Liver (tissue), 2 donors: ENCODE data around the gene ECE1.

Experiments used
- FOXA1 ChIP-seq: IDR thresholded peaks from 2 replicates; pipeline ENCODE4 v1.6.1; 2016; ENCODE audit warnings: antibody characterized with exemption
- TF ChIP-seq, protein P1 (sequence below): fragments of 150-350 bp; IDR thresholded peaks from 2 replicates; pipeline ENCODE4 v1.5.1; 2017; ENCODE audit warnings: improper control_type of control experiment, low read depth, low read length; ENCODE audit not compliant: missing input control
- donor health status: healthy.

DNA sequence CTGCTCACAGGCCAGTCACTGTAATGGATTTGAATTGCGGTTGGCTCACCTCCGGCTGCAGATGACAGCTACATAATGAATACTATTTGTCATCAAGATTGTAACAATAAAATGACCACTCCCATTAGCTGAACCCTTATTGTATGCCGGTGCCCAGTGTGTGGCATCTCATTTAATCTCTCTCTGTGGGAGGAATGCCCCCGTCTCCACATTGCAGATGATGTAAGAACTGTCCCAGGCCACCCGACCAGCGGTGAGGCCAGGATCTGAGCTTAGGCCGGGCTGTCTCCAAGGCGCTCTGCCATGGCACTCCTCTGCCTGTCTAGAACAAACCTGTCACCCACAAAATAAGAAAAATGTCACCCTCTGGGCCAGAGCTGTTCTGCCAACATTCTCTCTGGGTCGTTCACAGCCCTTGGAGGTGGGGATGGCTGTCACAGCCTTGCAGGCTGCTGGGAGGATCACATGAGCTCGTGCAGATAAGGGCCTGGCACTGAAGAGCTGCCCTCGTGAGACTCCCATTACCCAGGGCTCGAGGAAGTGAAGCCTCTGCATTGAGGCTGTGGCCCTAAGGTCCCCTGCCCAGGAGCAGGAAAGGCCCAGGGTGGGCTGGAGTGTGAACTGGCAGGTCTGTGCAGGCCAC, 52.7 kb downstream of the ECE1 start:
- TF ChIP-seq, protein P1, sequence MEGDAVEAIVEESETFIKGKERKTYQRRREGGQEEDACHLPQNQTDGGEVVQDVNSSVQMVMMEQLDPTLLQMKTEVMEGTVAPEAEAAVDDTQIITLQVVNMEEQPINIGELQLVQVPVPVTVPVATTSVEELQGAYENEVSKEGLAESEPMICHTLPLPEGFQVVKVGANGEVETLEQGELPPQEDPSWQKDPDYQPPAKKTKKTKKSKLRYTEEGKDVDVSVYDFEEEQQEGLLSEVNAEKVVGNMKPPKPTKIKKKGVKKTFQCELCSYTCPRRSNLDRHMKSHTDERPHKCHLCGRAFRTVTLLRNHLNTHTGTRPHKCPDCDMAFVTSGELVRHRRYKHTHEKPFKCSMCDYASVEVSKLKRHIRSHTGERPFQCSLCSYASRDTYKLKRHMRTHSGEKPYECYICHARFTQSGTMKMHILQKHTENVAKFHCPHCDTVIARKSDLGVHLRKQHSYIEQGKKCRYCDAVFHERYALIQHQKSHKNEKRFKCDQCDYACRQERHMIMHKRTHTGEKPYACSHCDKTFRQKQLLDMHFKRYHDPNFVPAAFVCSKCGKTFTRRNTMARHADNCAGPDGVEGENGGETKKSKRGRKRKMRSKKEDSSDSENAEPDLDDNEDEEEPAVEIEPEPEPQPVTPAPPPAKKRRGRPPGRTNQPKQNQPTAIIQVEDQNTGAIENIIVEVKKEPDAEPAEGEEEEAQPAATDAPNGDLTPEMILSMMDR: no peak
- TF ChIP-seq FOXA1: no peak
